Fibroblast of lung (primary cell): ENCODE measurements around the gene PBOV1. TPM values are rescaled to one million over a fixed set of nuclear protein-coding genes. Genes with fewer than 3 reads are reported as not detected.

Experiments
- DNase-seq, 2 donors: peaks; one replicate each; pipeline versions ENCODE4 v3.0.0 to v3.0.0-alpha.2; 2010; ENCODE audit warnings: low read depth in 2 of 2
- H2AFZ ChIP-seq: 2 replicates; pipeline ENCODE4 v1.5.1; 2012; ENCODE audit warnings: low read length, control low read depth, inconsistent platforms
- H3K27ac ChIP-seq: 2 replicates; pipeline ENCODE4 v1.5.1; 2011; ENCODE audit warnings: low read length, control low read depth; ENCODE audit not compliant: insufficient read depth
- H3K27me3 ChIP-seq: 2 replicates; pipeline ENCODE4 v1.5.1; 2011; ENCODE audit warnings: mild to moderate bottlenecking, low read length; ENCODE audit not compliant: control insufficient read depth, insufficient read depth
- H3K36me3 ChIP-seq: 2 replicates; pipeline ENCODE4 v1.5.1; 2011; ENCODE audit warnings: low read length; ENCODE audit not compliant: control insufficient read depth, insufficient read depth
- H3K4me1 ChIP-seq: 2 replicates; pipeline ENCODE4 v1.5.1; 2011; ENCODE audit warnings: low read length; ENCODE audit not compliant: control insufficient read depth, insufficient read depth; ENCODE audit errors: extremely low read depth
- H3K4me2 ChIP-seq: 2 replicates; pipeline ENCODE4 v1.5.1; 2011; ENCODE audit warnings: low read length, control low read depth; ENCODE audit not compliant: insufficient read depth; ENCODE audit errors: extremely low read depth
- H3K4me3 ChIP-seq, 4 experiments: fragments of 200-600 bp in 1 of 4; sonication (generic) in 1 of 4; replicated peaks in 1 of 4; 2 replicates each; pipeline ENCODE4 v1.5.1; 2011 to 2016; ENCODE audit warnings: low read length in 4 of 4, low read depth in 3 of 4, mild to moderate bottlenecking in 3 of 4, control low read depth in 2 of 4, inconsistent platforms in 1 of 4, mixed read lengths in 1 of 4; ENCODE audit not compliant: insufficient read depth in 1 of 4; ENCODE audit errors: control extremely low read depth in 1 of 4
- H3K79me2 ChIP-seq: 2 replicates; pipeline ENCODE4 v1.5.1; 2012; ENCODE audit warnings: mild to moderate bottlenecking, low read length, inconsistent platforms; ENCODE audit not compliant: control insufficient read depth, insufficient read depth
- H3K9ac ChIP-seq: 2 replicates; pipeline ENCODE4 v1.5.1; 2011; ENCODE audit warnings: mild to moderate bottlenecking, low read length, control low read depth; ENCODE audit not compliant: insufficient read depth
- H3K9me3 ChIP-seq: 2 replicates; pipeline ENCODE4 v1.5.1; 2012; ENCODE audit warnings: low read depth, low read length; ENCODE audit not compliant: control insufficient read depth, insufficient read depth
- H4K20me1 ChIP-seq: 2 replicates; pipeline ENCODE4 v1.5.1; 2011; ENCODE audit warnings: low read length; ENCODE audit not compliant: control insufficient read depth, insufficient read depth; ENCODE audit errors: extremely low read depth
- CTCF ChIP-seq, 2 donors: IDR thresholded peaks in 1 of 2; conservative IDR thresholded peaks in 1 of 2; 1 replicate in 1 of 2; 2 replicates in 1 of 2; pipeline ENCODE4 v1.5.1; 2011 to 2012; ENCODE audit warnings: low read length in 2 of 2, control low read depth in 1 of 2, inconsistent platforms in 1 of 2, low read depth in 1 of 2, mild to moderate bottlenecking in 1 of 2
- EZH2 ChIP-seq: IDR thresholded peaks from 2 replicates; pipeline ENCODE4 v1.5.1; 2012; ENCODE audit warnings: low read length, control low read depth, mild to moderate bottlenecking; ENCODE audit errors: missing control alignments
- polyA plus RNA-seq, 2 donors: library from polyadenylated mRNA; depleted of rRNA in 1 of 2; stranded (reverse) in 1 of 2; unstranded in 1 of 2; fragments of >200 nt; gene quantifications; 2 replicates each; pipeline ENCODE4 v1.2.1, GENCODE V29; 2011 to 2012; ENCODE audit warnings: missing spikeins in 1 of 2
- total RNA-seq: library from RNA; depleted of rRNA; stranded (reverse); fragments of >200 nt; gene quantifications from 2 replicates; pipeline ENCODE4 v1.2.1, GENCODE V29; 2014

The PBOV1 gene
- total and polyA plus RNA-seq, 2 donors (not counting 1 experiment from before 2014, with no cell fraction given) = not detected

DNA sequence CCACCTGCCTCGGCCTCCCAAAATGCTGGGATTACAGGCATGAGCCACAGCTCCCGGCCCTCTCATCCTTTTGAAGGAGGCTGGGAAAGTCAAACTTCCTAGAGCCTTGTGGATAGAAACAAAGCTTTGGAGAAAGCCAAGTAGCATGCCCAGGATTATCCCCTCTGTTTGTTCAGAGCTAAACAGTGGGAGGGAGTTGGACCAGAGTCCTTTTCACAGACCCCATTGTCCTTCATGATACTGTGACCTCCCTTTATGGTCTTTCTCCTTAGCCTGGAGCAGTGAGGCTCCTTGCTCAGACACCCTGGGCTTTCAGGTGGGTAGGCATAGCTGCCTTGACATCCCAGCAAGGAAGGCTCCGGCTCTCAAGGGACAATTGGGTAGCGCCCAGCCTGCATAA lies 31.1 kb downstream of the PBOV1 start:
- no peak for DNase-seq
- no peaks in the 10 kb centered on the region for H3K4me1 ChIP-seq
- H3K27me3 ChIP-seq = peaks cover 7% of the 10 kb centered on the region
- H3K27ac ChIP-seq = no peak overlapping the region
- no peak for TF ChIP-seq EZH2
- TF ChIP-seq CTCF (conservative IDR thresholded peaks at IDR 0.05 in 1 of 2, IDR thresholded peaks at IDR 0.05 in 1 of 2; ENCODE audit: low read depth in 1 of 2, low read length in 2 of 2) = no peak
- no peaks in the 10 kb centered on the region for H3K79me2 ChIP-seq
- H2AFZ ChIP-seq = no peak overlapping the region
- H4K20me1 ChIP-seq = no peaks in the 10 kb centered on the region
- H3K4me2 ChIP-seq = no peak overlapping the region
- no peaks in the 10 kb centered on the region for H3K9me3 ChIP-seq
- H3K9ac ChIP-seq = no peak overlapping the region
- H3K36me3 ChIP-seq = no peaks in the 10 kb centered on the region
- H3K4me3 ChIP-seq = no peak overlapping the region

DNA sequence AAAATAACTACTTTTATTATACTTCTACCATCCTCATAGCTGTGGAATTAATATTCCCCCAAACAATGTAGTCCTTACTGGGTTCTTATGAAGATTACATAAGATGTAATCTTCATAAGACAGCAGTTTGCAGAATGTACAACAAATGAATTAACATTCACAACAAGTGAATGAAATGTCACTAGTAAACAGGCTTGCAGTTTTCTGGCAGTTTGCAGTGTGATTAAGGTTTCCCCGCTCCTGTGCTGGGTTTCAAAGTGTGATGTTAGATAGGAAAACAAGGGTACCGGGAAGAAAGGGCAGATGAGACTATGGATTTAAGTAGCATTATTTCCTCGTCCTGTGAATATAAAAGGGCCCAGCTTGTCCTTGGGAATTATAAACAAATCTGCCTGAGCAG lies 34.1 kb downstream of the PBOV1 start:
- no peak for DNase-seq
- no peak overlapping the region for H3K9ac ChIP-seq
- H3K9me3 ChIP-seq = no peaks in the 10 kb centered on the region
- H3K27ac ChIP-seq = no peak overlapping the region
- H3K4me1 ChIP-seq = no peaks in the 10 kb centered on the region
- no peak overlapping the region for H2AFZ ChIP-seq
- no peak overlapping the region for H3K4me2 ChIP-seq
- no peaks in the 10 kb centered on the region for H4K20me1 ChIP-seq
- no peak overlapping the region for H3K4me3 ChIP-seq
- no peak for TF ChIP-seq EZH2
- H3K36me3 ChIP-seq = no peaks in the 10 kb centered on the region
- peaks cover 3% of the 10 kb centered on the region for H3K27me3 ChIP-seq
- H3K79me2 ChIP-seq = no peaks in the 10 kb centered on the region

- peaks cover 3% of the 10 kb centered on the region for H3K27me3 ChIP-seq
- H2AFZ ChIP-seq = no peak overlapping the region
- no peaks in the 10 kb centered on the region for H3K4me1 ChIP-seq
- H3K4me3 ChIP-seq = no peak overlapping the region
- no peaks in the 10 kb centered on the region for H3K9me3 ChIP-seq
- no peak overlapping the region for H3K27ac ChIP-seq
- H3K4me2 ChIP-seq = no peak overlapping the region
- H3K9ac ChIP-seq = no peak overlapping the region
- TF ChIP-seq CTCF (conservative IDR thresholded peaks at IDR 0.05 in 1 of 2, IDR thresholded peaks at IDR 0.05 in 1 of 2; ENCODE audit: low read depth in 1 of 2, low read length in 2 of 2) (no peak), EZH2 (no peak)
- H4K20me1 ChIP-seq = no peaks in the 10 kb centered on the region
- no peaks in the 10 kb centered on the region for H3K79me2 ChIP-seq
- H3K36me3 ChIP-seq = no peaks in the 10 kb centered on the region
- DNase-seq = no peak
These were observed 34.5 kb downstream of the PBOV1 start for GRCh38 chr6:138183790-138184134.
